AG10803 (cell line): Measurements from ENCODE around the gene LPAR3.

ENCODE experiments used
- DNase-seq: peaks from one replicate; pipeline ENCODE4 v3.0.0; 2010; ENCODE audit warnings: low read depth
- H3K4me3 ChIP-seq: 2 replicates; pipeline ENCODE4 v1.5.1; 2011; ENCODE audit warnings: mild to moderate bottlenecking, low read length, control low read depth
- CTCF ChIP-seq: conservative IDR thresholded peaks from 2 replicates; pipeline ENCODE4 v1.5.1; 2011; ENCODE audit warnings: mild to moderate bottlenecking, low read length, control low read depth, inconsistent platforms

LPAR3 gene

GRCh38 chr1:84933011-84933611, 40.1 kb upstream of the LPAR3 start:
- no peak overlapping the region for H3K4me3 ChIP-seq
- no peak for TF ChIP-seq CTCF
- DNase-seq: no peak

GRCh38 chr1:84930831-84931230, 37.8 kb upstream of the LPAR3 start:
- H3K4me3 ChIP-seq: no peak overlapping the region
- TF ChIP-seq CTCF: no peak
- DNase-seq: no peak

GRCh38 chr1:84930329-84930728, 37.3 kb upstream of the LPAR3 start:
- no peak overlapping the region for H3K4me3 ChIP-seq
- TF ChIP-seq CTCF: no peak
- no peak for DNase-seq

- no peak overlapping the region for H3K4me3 ChIP-seq
- no peak for DNase-seq
- TF ChIP-seq CTCF: no peak
These were observed 36.6 kb upstream of the LPAR3 start for GRCh38 chr1:84929581-84929980.

- DNase-seq: no peak
- no peak overlapping the region for H3K4me3 ChIP-seq
- no peak for TF ChIP-seq CTCF
These were observed 36.0 kb upstream of the LPAR3 start for GRCh38 chr1:84928979-84929378.

- no peak for DNase-seq
- no peak for TF ChIP-seq CTCF
- H3K4me3 ChIP-seq: no peak overlapping the region
These were observed 30.3 kb upstream of the LPAR3 start for GRCh38 chr1:84923317-84923716.

GRCh38 chr1:84920159-84920558, 27.2 kb upstream of the LPAR3 start:
- H3K4me3 ChIP-seq: no peak overlapping the region
- TF ChIP-seq CTCF: no peak
- no peak for DNase-seq
